Right forelimb (tissue), 1 donor: Measurements from ENCODE around the gene CDC42EP3.
A peak's percentile ranks its signal among the peaks of the same experiment; 100 is the strongest.

Source experiments
- DNase-seq: peaks from one replicate; pipeline ENCODE4 v3.0.0-alpha.2; 2018

Gene CDC42EP3

GRCh38 chr2:37671009-37671815 is at the start of gene CDC42EP3:
Gene CDC42EP3, minus strand, starts transcription at chr2:37671642. Its CDS starts 25,055 bp downstream, at chr2:37646587.
- peak; percentile 73 for DNase-seq

GRCh38 chr2:37721201-37721560 is 49.7 kb upstream of the CDC42EP3 start:
- DNase-seq, result no peak

- DNase-seq, result no peak
These were observed 49.2 kb upstream of the CDC42EP3 start for GRCh38 chr2:37720533-37721200.

- DNase-seq, result no peak
These were observed 47.2 kb upstream of the CDC42EP3 start for GRCh38 chr2:37718515-37719161.

- no peak for DNase-seq
These were observed 41.8 kb upstream of the CDC42EP3 start for GRCh38 chr2:37713258-37713700.

GRCh38 chr2:37711831-37712230 is 40.4 kb upstream of the CDC42EP3 start:
- no peak for DNase-seq

- no peak for DNase-seq
These were observed 39.9 kb upstream of the CDC42EP3 start for GRCh38 chr2:37711308-37711731.

GRCh38 chr2:37709111-37709510 is 37.7 kb upstream of the CDC42EP3 start:
- no peak for DNase-seq

- DNase-seq, result no peak
These were observed 36.7 kb upstream of the CDC42EP3 start for GRCh38 chr2:37708146-37708545.

GRCh38 chr2:37707393-37707792 is 36.0 kb upstream of the CDC42EP3 start:
- DNase-seq, result no peak

- no peak for DNase-seq
These were observed 35.1 kb upstream of the CDC42EP3 start for GRCh38 chr2:37706334-37707183.

- no peak for DNase-seq
These were observed 33.7 kb upstream of the CDC42EP3 start for GRCh38 chr2:37705191-37705590.

- no peak for DNase-seq
These were observed 27.6 kb upstream of the CDC42EP3 start for GRCh38 chr2:37698931-37699481.

GRCh38 chr2:37695336-37695735 is 23.9 kb upstream of the CDC42EP3 start:
- DNase-seq, result no peak

GRCh38 chr2:37692711-37693110 is 21.3 kb upstream of the CDC42EP3 start:
- DNase-seq, result no peak

- DNase-seq, result no peak
These were observed 18.3 kb upstream of the CDC42EP3 start for GRCh38 chr2:37689751-37690150.

- no peak for DNase-seq
These were observed 17.5 kb upstream of the CDC42EP3 start for GRCh38 chr2:37688771-37689468.

- DNase-seq, result no peak
These were observed 15.5 kb upstream of the CDC42EP3 start for GRCh38 chr2:37686792-37687526.

- DNase-seq, result no peak
These were observed 13.4 kb upstream of the CDC42EP3 start for GRCh38 chr2:37684809-37685208.

- no peak for DNase-seq
These were observed 12.7 kb upstream of the CDC42EP3 start for GRCh38 chr2:37683921-37684780.
